ENCODE results near the gene NUDT2. TPM values are rescaled to one million over a fixed set of nuclear protein-coding genes. Genes with fewer than 3 reads are reported as not detected.

NUDT2 gene
- total and polyA plus RNA-seq, 2 of the 4 experiments (the other 2 are of a cell fraction): 36.6 to 45.0 TPM

GRCh38 chr9:34386656-34387055 lies 57.3 kb downstream of the NUDT2 start:
- H2BK5ac ChIP-seq (ENCODE audit: low read depth, low read length, poor library complexity, severe bottlenecking): no peak overlapping the region
- H3K79me1 ChIP-seq (ENCODE audit: low read depth in 1 of 2, low read length in 2 of 2): no peaks in the 10 kb centered on the region
- no peak overlapping the region for H3K23ac ChIP-seq (ENCODE audit: low read depth, low read length)
- dilution Hi-C loops (cut with HindIII; ENCODE audit: low sequenced_read_pairs, unreplicated experiment): no loop called here
- H2AFZ ChIP-seq (replicated peaks; ENCODE audit: low read length, poor library complexity): no peak overlapping the region
- H3K56ac ChIP-seq (ENCODE audit: extremely low read depth, insufficient read depth, low read length): no peak overlapping the region
- H4K5ac ChIP-seq (ENCODE audit: low read depth, low read length): no peak overlapping the region
- intact Hi-C loops (cut with micrococcal nuclease): no loop called here
- H3K4me1 ChIP-seq (ENCODE audit: control insufficient read depth, insufficient read depth, low read length): no peaks in the 10 kb centered on the region; the same call in 1 of the 2 replicates
- H3K9me3 ChIP-seq (ENCODE audit: control insufficient read depth, insufficient read depth, low read length): no peaks in the 10 kb centered on the region
- H3K4me3 ChIP-seq (ENCODE audit: insufficient read depth, low read depth, low read length): no peak overlapping the region
- no peaks in the 10 kb centered on the region for H3K9me1 ChIP-seq (ENCODE audit: insufficient read depth, low read length)
- H3K9ac ChIP-seq (ENCODE audit: low read depth, low read length): no peak overlapping the region
- H2BK15ac ChIP-seq (ENCODE audit: low read depth, low read length): no peak overlapping the region
- no peak overlapping the region for H2BK120ac ChIP-seq (ENCODE audit: low read depth, low read length)
- no peak overlapping the region for H4K8ac ChIP-seq (ENCODE audit: low read depth in 2 of 2, low read length in 2 of 2)
- no peak overlapping the region for H4K91ac ChIP-seq (ENCODE audit: insufficient read depth, low read depth, low read length)
- H3K27me3 ChIP-seq (ENCODE audit: control insufficient read depth, insufficient read depth, low read length): peaks cover 1% of the 10 kb centered on the region; the same call in 1 of the 2 replicates
- no peak overlapping the region for H3K14ac ChIP-seq (replicated peaks; ENCODE audit: low read depth, low read length)
- WGBS, 2 experiments (ENCODE audit: extremely low coverage in 2 of 2, insufficient read length in 1 of 2): no CpG with 5 or more reads among the region's 3 CpGs
- POLR2A ChIA-PET (ENCODE audit: unreplicated experiment): no interaction called here
- no peak overlapping the region for H2AK5ac ChIP-seq (ENCODE audit: low read depth, low read length)
- H3K36me3 ChIP-seq (ENCODE audit: control insufficient read depth, insufficient read depth, low read length): no peaks in the 10 kb centered on the region
- no peak overlapping the region for H2BK20ac ChIP-seq (ENCODE audit: low read depth, low read length)
- DNase-seq (no peak), ATAC-seq (ENCODE audit: low read depth) (no peak)
- in situ Hi-C loops (cut with MboI; ENCODE audit: low sequenced_read_pairs): no loop called here
- no TSS peak for BruUV-seq (replicated peaks)
- CTCF ChIA-PET: no interaction called here
- no peak overlapping the region for H3K4ac ChIP-seq (ENCODE audit: low read depth, low read length)
- H3K18ac ChIP-seq (ENCODE audit: low read depth, low read length): no peak overlapping the region
- H4K20me1 ChIP-seq (ENCODE audit: insufficient read depth, low read length): no peaks in the 10 kb centered on the region
- no peak overlapping the region for H2AK9ac ChIP-seq (replicated peaks; ENCODE audit: low read depth, low read length, poor library complexity)
- no peak overlapping the region for H3K27ac ChIP-seq (ENCODE audit: insufficient read depth, low read length)
- H3K4me2 ChIP-seq (ENCODE audit: low read depth, low read length): no peak overlapping the region
- TF ChIP-seq MAFK (IDR thresholded peaks at IDR 0.05; ENCODE audit: low read depth, low read length): no peak
- TF ChIP-seq CEBPB (IDR thresholded peaks at IDR 0.05; ENCODE audit: low read depth, low read length): no peak
- no peak for TF ChIP-seq MAZ (IDR thresholded peaks at IDR 0.05; ENCODE audit: borderline replicate concordance, low read depth, low read length)
- no peak for TF ChIP-seq RFX5 (IDR thresholded peaks at IDR 0.05; ENCODE audit: low read depth, low read length)
- no peak for TF ChIP-seq BHLHE40 (IDR thresholded peaks at IDR 0.05; ENCODE audit: low read depth, low read length)
- TF ChIP-seq RCOR1 (IDR thresholded peaks at IDR 0.05; ENCODE audit: insufficient replicate concordance, low read length): no peak
